Effector memory CD4-positive, alpha-beta T cell (primary cell): ENCODE results near the gene ANKMY1.

Source experiments
- DNase-seq, 3 donors: peaks; one replicate each; pipeline ENCODE4 v3.0.0-alpha.2; 2020
- H3K27ac ChIP-seq: 2 replicates; pipeline ENCODE4 v1.7.0; 2013; ENCODE audit warnings: mild to moderate bottlenecking, low read length, moderate library complexity; ENCODE audit not compliant: insufficient read depth, poor library complexity, severe bottlenecking
- H3K27me3 ChIP-seq: replicated peaks from 2 replicates; pipeline ENCODE4 v1.7.0; 2013; ENCODE audit warnings: mild to moderate bottlenecking, low read length; ENCODE audit not compliant: insufficient read depth, control insufficient read depth, poor library complexity, severe bottlenecking
- H3K36me3 ChIP-seq: 2 replicates; pipeline ENCODE4 v1.7.0; 2013; ENCODE audit warnings: mild to moderate bottlenecking, low read length, moderate library complexity; ENCODE audit not compliant: control insufficient read depth, insufficient read depth
- H3K4me1 ChIP-seq: 2 replicates; pipeline ENCODE4 v1.7.0; 2013; ENCODE audit warnings: low read length, mild to moderate bottlenecking; ENCODE audit not compliant: control insufficient read depth, insufficient read depth, poor library complexity, severe bottlenecking
- H3K4me3 ChIP-seq: 2 replicates; pipeline ENCODE4 v1.7.0; 2013; ENCODE audit warnings: low read length, low read depth, mild to moderate bottlenecking; ENCODE audit not compliant: insufficient read depth, poor library complexity, severe bottlenecking
- H3K9me3 ChIP-seq: 2 replicates; pipeline ENCODE4 v1.7.0; 2013; ENCODE audit warnings: mild to moderate bottlenecking, low read length, moderate library complexity; ENCODE audit not compliant: control insufficient read depth

The ANKMY1 gene

GRCh38 chr2:240579771-240580614, 22.2 kb upstream of the ANKMY1 start:
- Histone ChIP-seq H3K27me3 (no peaks in the 10 kb centered on the region), H3K36me3 (peaks cover 38% of the 10 kb centered on the region), H3K27ac (peak overlapping the region; percentile 18), H3K4me3 (no peak overlapping the region), H3K4me1 (peaks cover 25% of the 10 kb centered on the region), H3K9me3 (no peaks in the 10 kb centered on the region)
- peak; percentile 71 to 75 (median 72) for DNase-seq

DNA sequence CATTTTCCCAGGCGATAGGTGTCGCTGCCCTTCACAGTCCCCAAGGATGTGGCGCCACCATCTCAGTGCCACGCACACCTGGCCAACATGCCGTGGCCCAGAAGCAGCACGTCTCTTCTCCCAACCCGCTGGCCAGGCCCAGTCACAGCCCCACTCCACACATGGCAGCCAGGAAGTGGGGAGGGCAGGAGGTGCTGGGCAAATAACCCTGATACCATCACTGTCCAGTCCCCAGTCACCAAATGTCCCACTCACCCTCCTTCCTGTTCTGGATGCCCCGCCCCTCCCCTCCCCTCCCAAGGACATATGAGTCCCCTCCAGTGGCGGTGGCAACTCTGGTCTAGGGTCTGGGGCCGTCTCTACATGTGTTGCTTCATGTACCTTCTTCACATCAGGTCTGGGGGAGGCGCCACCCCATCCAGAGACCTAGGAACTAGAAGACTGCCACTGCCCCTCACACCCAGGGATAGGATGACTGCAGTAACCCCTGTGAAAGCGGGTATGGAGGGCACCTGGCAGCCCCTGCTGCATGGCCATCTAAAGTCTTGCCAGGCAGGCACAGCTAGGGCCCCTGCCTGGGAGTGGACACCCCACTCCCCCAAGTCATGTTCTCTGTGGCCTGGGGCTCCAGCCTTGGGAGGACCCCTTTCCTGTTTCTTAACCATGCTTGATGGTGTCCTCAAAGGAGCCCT, 21.4 kb upstream of the ANKMY1 start:
- Histone ChIP-seq H3K27ac (peak overlapping the region; percentile 18), H3K4me1 (peaks cover 18% of the 10 kb centered on the region), H3K27me3 (no peaks in the 10 kb centered on the region), H3K4me3 (no peak overlapping the region), H3K9me3 (no peaks in the 10 kb centered on the region), H3K36me3 (peaks cover 46% of the 10 kb centered on the region)
- DNase-seq, result no peak

DNA sequence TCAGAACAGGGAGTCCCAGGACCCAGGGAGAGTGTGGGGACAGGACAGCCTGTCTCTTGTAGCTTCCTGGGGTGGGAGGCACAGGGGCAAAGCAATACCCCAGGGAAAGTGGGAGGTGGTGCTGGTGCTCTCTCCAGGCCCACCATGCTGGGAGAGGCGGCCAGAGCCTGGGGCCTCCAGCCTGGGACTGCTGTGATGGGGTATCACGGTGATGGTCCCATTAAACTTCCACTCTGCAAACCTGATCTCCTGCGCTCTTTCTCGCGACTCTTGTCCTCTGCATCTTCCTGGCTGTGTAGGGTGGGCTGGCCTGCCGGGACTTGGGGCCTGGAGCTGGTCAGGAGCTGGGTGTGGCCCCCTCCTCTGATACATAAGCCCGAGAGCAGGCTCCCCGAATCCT, 20.7 kb upstream of the ANKMY1 start:
- Histone ChIP-seq H3K27ac (no peak overlapping the region), H3K9me3 (no peaks in the 10 kb centered on the region), H3K4me1 (peaks cover 18% of the 10 kb centered on the region), H3K36me3 (peaks cover 53% of the 10 kb centered on the region), H3K27me3 (no peaks in the 10 kb centered on the region), H3K4me3 (no peak overlapping the region)
- DNase-seq, result no peak

GRCh38 chr2:240578110-240578450, 20.3 kb upstream of the ANKMY1 start:
- Histone ChIP-seq H3K36me3 (peaks cover 57% of the 10 kb centered on the region), H3K27ac (no peak overlapping the region)

DNA sequence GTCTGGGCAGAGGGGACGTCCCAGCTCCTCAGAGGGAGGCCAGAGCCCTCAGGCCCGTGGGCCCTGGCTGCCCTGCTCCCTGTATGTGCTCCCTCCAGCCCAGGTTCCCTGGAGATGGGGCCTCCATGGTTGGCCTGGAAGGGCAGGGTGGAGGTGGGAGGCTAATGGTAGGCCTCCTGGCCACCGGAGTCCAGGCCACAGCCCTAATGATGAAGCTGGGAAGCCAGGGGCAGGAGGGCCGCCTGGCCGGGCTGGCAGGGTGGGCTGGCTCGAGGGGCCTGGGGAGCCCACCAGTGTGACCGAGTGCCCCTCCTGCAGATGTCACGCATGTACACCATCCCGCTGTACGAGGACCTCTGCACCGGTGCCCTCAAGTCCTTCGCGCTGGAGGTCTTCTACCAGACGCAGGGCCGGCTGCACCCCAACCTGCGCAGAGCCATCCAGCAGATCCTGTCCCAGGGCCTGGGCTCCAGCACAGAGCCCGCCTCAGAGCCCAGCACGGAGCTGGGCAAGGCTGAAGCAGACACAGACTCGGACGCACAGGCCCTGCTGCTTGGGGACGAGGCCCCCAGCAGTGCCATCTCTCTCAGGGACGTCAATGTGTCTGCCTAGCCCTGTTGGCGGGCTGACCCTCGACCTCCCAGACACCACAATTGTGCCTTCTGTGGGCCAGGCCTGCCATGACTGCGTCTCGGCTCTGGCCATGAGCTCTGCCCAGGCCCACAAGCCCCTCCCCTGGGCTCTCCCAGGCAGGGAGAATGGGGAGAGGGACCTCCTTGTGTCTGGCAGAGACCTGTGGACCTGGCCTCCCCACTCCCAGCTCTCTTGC, 19.7 kb upstream of the ANKMY1 start:
- Histone ChIP-seq H3K36me3 (peaks cover 63% of the 10 kb centered on the region), H3K27me3 (no peaks in the 10 kb centered on the region), H3K27ac (no peak overlapping the region), H3K4me3 (no peak overlapping the region), H3K9me3 (no peaks in the 10 kb centered on the region), H3K4me1 (peaks cover 18% of the 10 kb centered on the region)
- DNase-seq, result no peak

More at GRCh38 chr2:240578110-240578450, 20.3 kb upstream of the ANKMY1 start:
- Histone ChIP-seq H3K9me3 (no peaks in the 10 kb centered on the region), H3K27me3 (no peaks in the 10 kb centered on the region), H3K4me3 (no peak overlapping the region), H3K4me1 (peaks cover 18% of the 10 kb centered on the region)
- DNase-seq, result no peak

GRCh38 chr2:240576436-240577205, 18.8 kb upstream of the ANKMY1 start:
- H3K27me3 ChIP-seq, result no peaks in the 10 kb centered on the region
- no peak overlapping the region for H3K4me3 ChIP-seq

GRCh38 chr2:240576036-240576435, 18.2 kb upstream of the ANKMY1 start:
- H3K27me3 ChIP-seq, result no peaks in the 10 kb centered on the region
- peaks cover 25% of the 10 kb centered on the region for H3K4me1 ChIP-seq
- H3K27ac ChIP-seq, result no peak overlapping the region
- H3K36me3 ChIP-seq, result peaks cover 75% of the 10 kb centered on the region
- no peak for DNase-seq
- no peak overlapping the region for H3K4me3 ChIP-seq
- H3K9me3 ChIP-seq, result no peaks in the 10 kb centered on the region

More at GRCh38 chr2:240576436-240577205, 18.8 kb upstream of the ANKMY1 start:
- no peak overlapping the region for H3K27ac ChIP-seq
- no peaks in the 10 kb centered on the region for H3K9me3 ChIP-seq
- no peak for DNase-seq
- peaks cover 20% of the 10 kb centered on the region for H3K4me1 ChIP-seq
- H3K36me3 ChIP-seq, result peaks cover 71% of the 10 kb centered on the region

DNA sequence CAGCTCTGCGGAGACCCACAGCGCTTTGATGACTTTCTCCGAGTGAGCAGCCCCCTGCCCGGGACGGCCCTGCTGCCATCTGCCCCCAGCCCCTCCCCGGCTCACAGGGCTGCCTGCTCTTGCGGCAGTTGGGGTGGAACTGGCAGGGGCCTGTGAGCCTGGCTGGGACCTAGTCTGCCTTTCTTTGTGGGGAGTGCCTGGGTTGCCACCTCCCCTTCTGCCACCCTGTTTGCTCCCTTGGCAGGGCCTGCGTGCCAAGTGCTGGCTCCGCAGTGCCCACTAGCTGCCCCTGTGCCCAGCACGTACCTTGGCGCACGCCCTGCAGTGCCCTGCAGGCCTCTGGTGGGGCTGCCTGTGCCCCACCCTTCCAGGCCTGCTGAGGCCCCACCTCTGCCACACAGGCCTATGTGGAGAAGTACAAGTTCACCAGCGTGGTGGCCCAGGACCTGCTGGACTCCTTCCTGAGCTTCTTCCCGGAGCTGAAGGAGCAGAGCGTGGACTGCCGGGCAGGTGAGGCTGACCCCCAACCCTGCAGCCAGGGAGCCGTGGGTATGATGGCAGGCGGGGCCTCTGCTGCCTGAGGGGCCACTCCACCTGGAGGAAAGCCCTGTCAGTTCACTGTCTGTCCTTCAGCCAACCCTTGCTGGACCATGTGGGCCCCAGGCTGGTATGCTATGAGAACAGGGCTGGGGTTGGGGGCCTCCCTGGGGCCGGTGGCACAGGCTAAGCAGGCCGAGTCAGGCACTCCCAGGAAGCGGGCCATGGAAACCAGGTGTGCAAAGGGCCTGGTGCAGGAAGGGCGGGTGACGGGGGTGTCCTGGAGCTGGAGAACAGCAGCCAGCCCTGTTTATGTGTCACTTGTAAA, 17.5 kb upstream of the ANKMY1 start:
- Histone ChIP-seq H3K9me3 (no peaks in the 10 kb centered on the region), H3K4me3 (no peak overlapping the region), H3K27me3 (no peaks in the 10 kb centered on the region), H3K36me3 (peaks cover 75% of the 10 kb centered on the region), H3K27ac (no peak overlapping the region), H3K4me1 (peaks cover 32% of the 10 kb centered on the region)
- no peak for DNase-seq
